Endothelial cell of umbilical vein (primary cell): ENCODE results near the gene HOXD3. TPM values are rescaled to one million over a fixed set of nuclear protein-coding genes. Genes with fewer than 3 reads are reported as not detected.

Experiments used
- BruUV-seq: library from RNA; stranded (reverse); fragments of 400-500 nt; replicated peaks from 2 replicates; lab custom pipeline; 2021; lab: Mats Ljungman, UMichigan
- CTCF ChIA-PET: fragments of 300-600, 350-600 bp; sonication (Branson Sonifier 250); formaldehyde crosslinking; loops from one replicate; lab custom pipeline; 2021; ENCODE audit warnings: antibody characterized with exemption, inconsistent platforms; lab: Charles Lee
- POLR2A ChIA-PET: fragments of 300-600, 350-600 bp; sonication (Branson Sonifier 250); formaldehyde crosslinking; loops from one replicate; lab custom pipeline; 2021; ENCODE audit warnings: antibody characterized with exemption, inconsistent platforms; lab: Charles Lee
- DNase-seq: peaks from one replicate; pipeline ENCODE4 v3.0.0-alpha.2; 2011; ENCODE audit warnings: low read depth, low spot score
- FAIRE-seq: peaks from 2 replicates; lab custom pipeline; 2011; peaks lifted over from hg19 to GRCh38; lab: Jason Lieb, UNC
- H2AFZ ChIP-seq: 2 replicates; pipeline ENCODE4 v1.6.0; 2012; ENCODE audit warnings: low read depth, low read length, control low read depth, inconsistent platforms
- H3K27ac ChIP-seq: 2 replicates; pipeline ENCODE4 v1.5.1; 2011; ENCODE audit warnings: low read depth, mild to moderate bottlenecking, control low read depth, low read length, moderate library complexity; ENCODE audit not compliant: insufficient read depth
- H3K27me3 ChIP-seq, 2 experiments: 2 replicates each; pipeline versions ENCODE4 v1.6.0 to v1.6.1; 2011; ENCODE audit warnings: low read length in 2 of 2, mixed read lengths in 1 of 2; ENCODE audit not compliant: control insufficient read depth in 2 of 2, insufficient read depth in 2 of 2
- H3K36me3 ChIP-seq, 2 experiments: 2 replicates in 1 of 2; 3 replicates in 1 of 2; pipeline ENCODE4 v1.5.1; 2011; ENCODE audit warnings: low read length in 2 of 2, mild to moderate bottlenecking in 1 of 2, moderate library complexity in 1 of 2; ENCODE audit not compliant: control insufficient read depth in 2 of 2, insufficient read depth in 2 of 2; ENCODE audit errors: extremely low read depth in 1 of 2
- H3K4me1 ChIP-seq: 3 replicates; pipeline ENCODE4 v1.5.1; 2011; ENCODE audit warnings: mild to moderate bottlenecking, low read length; ENCODE audit not compliant: control insufficient read depth, insufficient read depth; ENCODE audit errors: extremely low read depth
- H3K4me2 ChIP-seq: 2 replicates; pipeline ENCODE4 v1.6.1; 2011; ENCODE audit warnings: low read length, control low read depth, mixed read lengths; ENCODE audit not compliant: insufficient read depth
- H3K4me3 ChIP-seq, 3 experiments: fragments of 200-600 bp in 1 of 3; sonication (generic), shearing (Covaris generic) in 1 of 3; replicated peaks in 1 of 3; 2 replicates each; pipeline ENCODE4 v1.5.1; 2011 to 2016; ENCODE audit warnings: control low read depth in 3 of 3, low read length in 3 of 3, mild to moderate bottlenecking in 2 of 3, inconsistent platforms in 1 of 3, low read depth in 1 of 3, moderate library complexity in 1 of 3; ENCODE audit not compliant: insufficient read depth in 1 of 3
- H3K79me2 ChIP-seq: 2 replicates; pipeline ENCODE4 v1.6.0; 2012; ENCODE audit warnings: low read length, inconsistent platforms; ENCODE audit not compliant: control insufficient read depth, insufficient read depth
- H3K9ac ChIP-seq: replicated peaks from 2 replicates; pipeline ENCODE3; 2011; ENCODE audit warnings: low read length, control low read depth; ENCODE audit not compliant: insufficient read depth; ENCODE audit errors: extremely low read depth
- H3K9me1 ChIP-seq: replicated peaks from 3 replicates; pipeline ENCODE4 v1.6.0; 2011; ENCODE audit warnings: mild to moderate bottlenecking, low read length; ENCODE audit not compliant: control insufficient read depth, insufficient read depth; ENCODE audit errors: extremely low read depth
- H3K9me3 ChIP-seq: replicated peaks from 2 replicates; pipeline ENCODE4 v1.5.1; 2012; ENCODE audit warnings: low read length, inconsistent platforms; ENCODE audit not compliant: control insufficient read depth, insufficient read depth
- H4K20me1 ChIP-seq: replicated peaks from 2 replicates; pipeline ENCODE3; 2011; ENCODE audit warnings: mild to moderate bottlenecking, low read length; ENCODE audit not compliant: control insufficient read depth, insufficient read depth; ENCODE audit errors: extremely low read depth
- CTCF ChIP-seq, 2 donors: IDR thresholded peaks; 1 replicate in 1 of 2; 2 replicates in 1 of 2; pipeline ENCODE4 v1.5.1; 2011; ENCODE audit warnings: low read length in 2 of 2, mild to moderate bottlenecking in 2 of 2, moderate library complexity in 2 of 2, control low read depth in 1 of 2, inconsistent platforms in 1 of 2, low read depth in 1 of 2; ENCODE audit not compliant: insufficient read depth in 1 of 2; ENCODE audit errors: extremely low read depth in 1 of 2
- EZH2 ChIP-seq: IDR thresholded peaks from 2 replicates; pipeline ENCODE4 v1.6.1; 2012; ENCODE audit warnings: borderline replicate concordance, low read depth, mild to moderate bottlenecking, moderate library complexity, low read length, inconsistent platforms; ENCODE audit not compliant: severe bottlenecking
- FOS ChIP-seq: IDR thresholded peaks from 2 replicates; pipeline ENCODE4 v1.6.1; 2011; ENCODE audit warnings: mild to moderate bottlenecking, low read length, moderate library complexity, borderline replicate concordance; ENCODE audit not compliant: insufficient read depth
- GATA2 ChIP-seq: IDR thresholded peaks from 2 replicates; pipeline ENCODE4 v1.7.0; 2011; ENCODE audit warnings: low read depth, mild to moderate bottlenecking, moderate library complexity, mixed read lengths, low read length; ENCODE audit not compliant: insufficient read length, insufficient read depth
- JUN ChIP-seq: IDR thresholded peaks from 2 replicates; pipeline ENCODE4 v1.6.1; 2011; ENCODE audit warnings: borderline replicate concordance, low read depth; ENCODE audit not compliant: insufficient read length, insufficient read depth
- MAX ChIP-seq: IDR thresholded peaks from 2 replicates; pipeline ENCODE4 v1.6.1; 2011; ENCODE audit not compliant: insufficient read depth, insufficient read length
- MYC ChIP-seq: IDR thresholded peaks from one replicate; pipeline ENCODE4 v1.6.1; 2011; ENCODE audit warnings: mild to moderate bottlenecking, low read depth, low read length
- POLR2A ChIP-seq: IDR thresholded peaks from 2 replicates; pipeline ENCODE4 v1.6.1; 2012; ENCODE audit warnings: low read depth, mild to moderate bottlenecking, control low read depth, low read length
- POLR2AphosphoS5 ChIP-seq: IDR thresholded peaks from 2 replicates; pipeline ENCODE4 v1.6.1; 2012; ENCODE audit warnings: low read depth, mild to moderate bottlenecking, control low read depth, low read length, moderate library complexity; ENCODE audit not compliant: insufficient read depth
- dilution Hi-C: fragments of 300-500 bp; cut with MboI; formaldehyde crosslinking; loops from one replicate; pipeline ENCODE4 v1.15.0; 2019; ENCODE audit warnings: low sequenced_read_pairs; ENCODE audit not compliant: extremely low pct_ligation_motif_present
- intact Hi-C: fragments of 100-400 bp; cut with micrococcal nuclease; formaldehyde crosslinking; loops from one replicate; pipeline ENCODE4 v1.10.0; 2022
- polyA plus RNA-seq, 4 experiments: library from polyadenylated mRNA; depleted of rRNA in 3 of 4; stranded (reverse) in 3 of 4; unstranded in 1 of 4; fragments of >200 nt; gene quantifications; 2 replicates each; pipeline versions ENCODE4 v1.2.1 to v1.2.3, GENCODE V29; 2011 to 2012; ENCODE audit warnings: missing spikeins in 1 of 4
- total RNA-seq: library from RNA; stranded (reverse); gene quantifications from 2 replicates; pipeline ENCODE4 v1.2.3, GENCODE V29; 2021

The HOXD3 gene
- total and polyA plus RNA-seq, 2 donors (not counting 3 experiments of a cell fraction or from before 2014, with no cell fraction given), result 2.9 to 20.9 TPM

GRCh38 chr2:176167398-176167797 is 10.3 kb downstream of the HOXD3 start:
- CTCF ChIA-PET, result interaction anchor here (2.5 to 2.6 kb wide), 2 partner anchors 288 to 387 kb away, joined by 11 to 12 read pairs; no protein-coding TSS in a partner anchor
- no peaks in the 10 kb centered on the region for H3K9me1 ChIP-seq
- no peak overlapping the region for H3K4me2 ChIP-seq
- H3K9me3 ChIP-seq, result no peaks in the 10 kb centered on the region
- no peaks in the 10 kb centered on the region for H3K79me2 ChIP-seq
- BruUV-seq, result no TSS peak
- H3K4me1 ChIP-seq, result peaks cover 3% of the 10 kb centered on the region
- DNase-seq, result no peak
- H3K9ac ChIP-seq, result no peak overlapping the region
- no peak for TF ChIP-seq FOS
- no peak for TF ChIP-seq JUN
- no peak for TF ChIP-seq CTCF (IDR thresholded peaks at IDR 0.05; ENCODE audit: extremely low read depth in 1 of 2, insufficient read depth in 1 of 2, low read depth in 1 of 2, low read length in 2 of 2)
- TF ChIP-seq EZH2, result no peak
- TF ChIP-seq MYC, result no peak
- no peak for TF ChIP-seq POLR2A
- TF ChIP-seq MAX, result no peak
- TF ChIP-seq GATA2, result no peak
- no peak for TF ChIP-seq POLR2AphosphoS5
- H3K36me3 ChIP-seq, result no peaks in the 10 kb centered on the region
- no peak overlapping the region for H3K27ac ChIP-seq
- FAIRE-seq, result no peak
- dilution Hi-C loops (no loop called here), intact Hi-C loops (no loop called here)
- POLR2A ChIA-PET, result no interaction called here
- H4K20me1 ChIP-seq, result no peaks in the 10 kb centered on the region
- no peak overlapping the region for H3K4me3 ChIP-seq
- no peak overlapping the region for H2AFZ ChIP-seq
- H3K27me3 ChIP-seq, result peaks cover 5 to 15% of the 10 kb centered on the region in 2 experiments
